Measurements from ENCODE around the gene TTC5. TPM values are rescaled to one million over a fixed set of nuclear protein-coding genes. Genes with fewer than 3 reads are reported as not detected.
A peak's percentile ranks its signal among the peaks of the same experiment; 100 is the strongest.
"Not testable (repeated sequence)": the region's sequence is repeated elsewhere in the genome, so short reads cannot be mapped to it uniquely, and the experiment has no call there.

Gene TTC5
- 10.6 TPM for total RNA-seq
- long read RNA-seq, full-length matches to known transcripts = 21 of 23 reads
- long read RNA-seq, partial matches to known transcripts = 1 of 23 reads
- long read RNA-seq, other reads (novel, unspliced or antisense) = 1 of 23 reads

GRCh38 chr14:20305265-20306078 is at the start of gene TTC5:
Gene TTC5 (minus strand): TSS chr14:20305951. CDS start chr14:20305937, 14 bp downstream.
- intact Hi-C loops (cut with DNase I) = no loop called here
- ATAC-seq (ENCODE audit: poor library complexity) = peak; percentile 100
- DNase-seq = peak; percentile 87

GRCh38 chr14:20350860-20351259 is 45.1 kb upstream of the TTC5 start:
- intact Hi-C loops (cut with DNase I) = no loop called here
- DNase-seq (no peak), ATAC-seq (ENCODE audit: poor library complexity) (no peak)

GRCh38 chr14:20350282-20350681 is 44.5 kb upstream of the TTC5 start:
- DNase-seq (no peak), ATAC-seq (ENCODE audit: poor library complexity) (no peak)
- intact Hi-C loops (cut with DNase I) = no loop called here

- ATAC-seq (ENCODE audit: poor library complexity) (no peak), DNase-seq (no peak)
- intact Hi-C loops (cut with DNase I) = loop anchor here (10.0 kb wide), 1 partner anchor 107 kb away; the partner anchor contains the start of genes APEX1 and OSGEP
Observed at GRCh38 chr14:20347747-20348146, 42.0 kb upstream of the TTC5 start.

- intact Hi-C loops (cut with DNase I) = loop anchor here (10.0 kb wide), 1 partner anchor 108 kb away; the partner anchor contains the start of genes APEX1 and OSGEP
- no peak for DNase-seq
- ATAC-seq (ENCODE audit: poor library complexity) = no peak
Observed at GRCh38 chr14:20346713-20347112, 41.0 kb upstream of the TTC5 start.

GRCh38 chr14:20345366-20345765 is 39.6 kb upstream of the TTC5 start:
- DNase-seq (no peak), ATAC-seq (ENCODE audit: poor library complexity) (no peak)
- intact Hi-C loops (cut with DNase I) = loop anchor here (10.0 kb wide), 1 partner anchor 109 kb away; the partner anchor contains the start of genes APEX1 and OSGEP

GRCh38 chr14:20343862-20344220 is 38.1 kb upstream of the TTC5 start:
- ATAC-seq (ENCODE audit: poor library complexity) (no peak), DNase-seq (no peak)
- intact Hi-C loops (cut with DNase I) = loop anchor here (2.0 to 10.0 kb wide), 3 partner anchors 68 to 339 kb away; partner anchors contain the start of genes APEX1, OSGEP and TEP1

GRCh38 chr14:20343092-20343861 is 37.5 kb upstream of the TTC5 start, which contains the start of gene PARP2:
Gene PARP2 (plus strand): TSS chr14:20343635. CDS start chr14:20343642, 7 bp downstream.
- DNase-seq (peak; percentile 98), ATAC-seq (ENCODE audit: poor library complexity) (peak; percentile 96)
- intact Hi-C loops (cut with DNase I) = loop anchor here (2.0 to 10.0 kb wide), 3 partner anchors 69 to 340 kb away; partner anchors contain the start of genes APEX1, OSGEP and TEP1

GRCh38 chr14:20341646-20342045 is 35.9 kb upstream of the TTC5 start:
- no peak for ATAC-seq (ENCODE audit: poor library complexity)
- DNase-seq = no peak
- intact Hi-C loops (cut with DNase I) = loop anchor here (2.0 to 10.0 kb wide), 3 partner anchors 71 to 341 kb away; partner anchors contain the start of genes APEX1, OSGEP and TEP1

GRCh38 chr14:20341032-20341431 is 35.3 kb upstream of the TTC5 start:
- not testable (repeated sequence) for ATAC-seq (ENCODE audit: poor library complexity)
- intact Hi-C loops (cut with DNase I) = loop anchor here (5.0 to 10.0 kb wide), 2 partner anchors 71 to 114 kb away; partner anchors contain the start of genes APEX1, OSGEP and TEP1

GRCh38 chr14:20334017-20334416 is 28.3 kb upstream of the TTC5 start:
- ATAC-seq (ENCODE audit: poor library complexity) = no peak
- DNase-seq = no peak
- intact Hi-C loops (cut with DNase I) = no loop called here

More at GRCh38 chr14:20341032-20341431, 35.3 kb upstream of the TTC5 start:
- DNase-seq = not testable (repeated sequence)

GRCh38 chr14:20333494-20333841 is 27.7 kb upstream of the TTC5 start:
- ATAC-seq (ENCODE audit: poor library complexity) = no peak
- DNase-seq = no peak
- intact Hi-C loops (cut with DNase I) = no loop called here

GRCh38 chr14:20332788-20333493 is 27.2 kb upstream of the TTC5 start, which contains the start of gene CCNB1IP1:
Gene CCNB1IP1 (minus strand): TSS chr14:20333279. CDS start chr14:20316523, 16,756 bp downstream.
- DNase-seq (peak; percentile 47), ATAC-seq (ENCODE audit: poor library complexity) (peak; percentile 100)
- intact Hi-C loops (cut with DNase I) = no loop called here

GRCh38 chr14:20332431-20332787 is 26.7 kb upstream of the TTC5 start:
- DNase-seq = no peak
- peak; percentile 75 for ATAC-seq (ENCODE audit: poor library complexity)
- intact Hi-C loops (cut with DNase I) = no loop called here

GRCh38 chr14:20331053-20331613 is 25.4 kb upstream of the TTC5 start:
- no peak for DNase-seq
- intact Hi-C loops (cut with DNase I) = no loop called here
- no peak for ATAC-seq (ENCODE audit: poor library complexity)

- no peak for DNase-seq
- ATAC-seq (ENCODE audit: poor library complexity) = no peak
- intact Hi-C loops (cut with DNase I) = loop anchor here (5.0 kb wide), 1 partner anchor 358 kb away; the partner anchor contains the start of gene ANG
Observed at GRCh38 chr14:20329355-20329754, 23.6 kb upstream of the TTC5 start.

- intact Hi-C loops (cut with DNase I) = loop anchor here (5.0 kb wide), 1 partner anchor 359 kb away; the partner anchor contains the start of gene ANG
- DNase-seq = no peak
- ATAC-seq (ENCODE audit: poor library complexity) = no peak
Observed at GRCh38 chr14:20328705-20329104, 23.0 kb upstream of the TTC5 start.
